Neural progenitor cell (in vitro differentiated cells): ENCODE results near the gene KCTD19. TPM values are rescaled to one million over a fixed set of nuclear protein-coding genes. Genes with fewer than 3 reads are reported as not detected.
A peak's percentile ranks its signal among the peaks of the same experiment; 100 is the strongest.

Source experiments
- DNase-seq: peaks from one replicate; pipeline ENCODE4 v3.0.0-alpha.2; 2016; ENCODE audit warnings: low spot score
- H2AFZ ChIP-seq: fragments of 200-600 bp; sonication (generic); replicated peaks from 2 replicates; pipeline ENCODE4 v1.6.1; 2016; ENCODE audit warnings: antibody characterized with exemption
- H3F3A ChIP-seq: fragments of 200-600 bp; sonication (generic); 2 replicates; pipeline ENCODE4 v1.6.1; 2016; ENCODE audit warnings: antibody characterized with exemption, low read depth
- H3K27ac ChIP-seq: fragments of 200-600 bp; sonication (generic); 2 replicates; pipeline ENCODE4 v1.5.1; 2016; ENCODE audit warnings: mild to moderate bottlenecking
- H3K27me3 ChIP-seq: fragments of 200-600 bp; sonication (generic); 2 replicates; pipeline ENCODE4 v1.6.1; 2016; ENCODE audit warnings: mild to moderate bottlenecking, moderate library complexity
- H3K36me3 ChIP-seq: fragments of 200-600 bp; sonication (generic); 2 replicates; pipeline ENCODE4 v1.5.1; 2016
- H3K4me1 ChIP-seq: fragments of 200-600 bp; sonication (generic); 2 replicates; pipeline ENCODE4 v1.6.1; 2016; ENCODE audit warnings: mixed run types
- H3K4me2 ChIP-seq: fragments of 200-600 bp; sonication (generic); 2 replicates; pipeline ENCODE4 v1.6.1; 2016
- H3K4me3 ChIP-seq: fragments of 200-600 bp; sonication (generic); 2 replicates; pipeline ENCODE4 v1.5.1; 2016
- H3K79me2 ChIP-seq: fragments of 200-600 bp; sonication (generic); 2 replicates; pipeline ENCODE4 v1.6.1; 2016; ENCODE audit warnings: low read depth
- H3K9ac ChIP-seq: fragments of 200-600 bp; sonication (generic); 2 replicates; pipeline ENCODE4 v1.6.1; 2016
- H3K9me3 ChIP-seq: fragments of 200-600 bp; sonication (generic); 2 replicates; pipeline ENCODE4 v1.5.1; 2016; ENCODE audit warnings: low read depth
- H4K20me1 ChIP-seq: fragments of 200-600 bp; sonication (generic); 2 replicates; pipeline ENCODE4 v1.6.1; 2016; ENCODE audit warnings: low read depth
- H3K27ac Mint-ChIP-seq: 3 replicates; pipeline ENCODE4 v1.8.0; 2021; ENCODE audit warnings: mixed read lengths
- H3K27me3 Mint-ChIP-seq: 2 replicates; pipeline ENCODE4 v1.8.0; 2022; ENCODE audit warnings: low read depth, mild to moderate bottlenecking, inconsistent platforms, moderate library complexity, mixed read lengths; ENCODE audit not compliant: insufficient read depth
- H3K36me3 Mint-ChIP-seq: 3 replicates; pipeline ENCODE4 v1.8.0; 2021; ENCODE audit warnings: mixed read lengths
- H3K4me1 Mint-ChIP-seq: 3 replicates; pipeline ENCODE4 v1.8.0; 2021; ENCODE audit warnings: mixed read lengths
- H3K4me3 Mint-ChIP-seq: 3 replicates; pipeline ENCODE4 v1.8.0; 2021; ENCODE audit warnings: mild to moderate bottlenecking, moderate library complexity, mixed read lengths
- H3K9me3 Mint-ChIP-seq: 3 replicates; pipeline ENCODE4 v1.8.0; 2020; ENCODE audit warnings: mixed read lengths
- CTCF ChIP-seq: fragments of 200-600 bp; sonication (generic); IDR thresholded peaks from 2 replicates; pipeline ENCODE4 v1.5.1; 2017; ENCODE audit warnings: antibody characterized with exemption, mild to moderate bottlenecking
- EZH2 ChIP-seq: fragments of 200-600 bp; sonication (generic); IDR thresholded peaks from 2 replicates; pipeline ENCODE4 v1.6.1; 2017; ENCODE audit warnings: antibody characterized with exemption, mild to moderate bottlenecking, moderate library complexity
- EZH2phosphoT487 ChIP-seq: fragments of 200-600 bp; sonication (generic); IDR thresholded peaks from 2 replicates; pipeline ENCODE4 v1.6.1; 2017; ENCODE audit warnings: antibody characterized with exemption
- total RNA-seq: library from RNA; depleted of rRNA; stranded (reverse); fragments of >200 nt; gene quantifications from 2 replicates; pipeline ENCODE4 v1.2.3, GENCODE V29; 2015; ENCODE audit warnings: low replicate concordance

KCTD19 gene
- total RNA-seq, 1 donor from 2014 or later, result 1.1 TPM

GRCh38 chr16:67296420-67296819 lies 30.1 kb downstream of the KCTD19 start:
- Mint-ChIP-seq H3K9me3 (peaks cover 2% of the 10 kb centered on the region), H3K4me3 (no peak overlapping the region), H3K4me1 (peaks cover 4% of the 10 kb centered on the region), H3K27ac (no peak overlapping the region), H3K27me3 (peaks cover 9% of the 10 kb centered on the region), H3K36me3 (no peaks in the 10 kb centered on the region)
- no peak overlapping the region for H3K27ac ChIP-seq
- no peak for DNase-seq
- no peaks in the 10 kb centered on the region for H3K36me3 ChIP-seq
- H3K9ac ChIP-seq, result no peak overlapping the region
- no peak for TF ChIP-seq CTCF
- TF ChIP-seq EZH2phosphoT487, result no peak
- no peak for TF ChIP-seq EZH2
- no peak overlapping the region for H3K4me3 ChIP-seq
- no peaks in the 10 kb centered on the region for H3K4me1 ChIP-seq
- H3F3A ChIP-seq, result no peaks in the 10 kb centered on the region
- no peak overlapping the region for H2AFZ ChIP-seq
- peaks cover 6% of the 10 kb centered on the region for H3K27me3 ChIP-seq
- H4K20me1 ChIP-seq, result no peaks in the 10 kb centered on the region
- no peaks in the 10 kb centered on the region for H3K79me2 ChIP-seq
- no peak overlapping the region for H3K4me2 ChIP-seq
- no peaks in the 10 kb centered on the region for H3K9me3 ChIP-seq

DNA sequence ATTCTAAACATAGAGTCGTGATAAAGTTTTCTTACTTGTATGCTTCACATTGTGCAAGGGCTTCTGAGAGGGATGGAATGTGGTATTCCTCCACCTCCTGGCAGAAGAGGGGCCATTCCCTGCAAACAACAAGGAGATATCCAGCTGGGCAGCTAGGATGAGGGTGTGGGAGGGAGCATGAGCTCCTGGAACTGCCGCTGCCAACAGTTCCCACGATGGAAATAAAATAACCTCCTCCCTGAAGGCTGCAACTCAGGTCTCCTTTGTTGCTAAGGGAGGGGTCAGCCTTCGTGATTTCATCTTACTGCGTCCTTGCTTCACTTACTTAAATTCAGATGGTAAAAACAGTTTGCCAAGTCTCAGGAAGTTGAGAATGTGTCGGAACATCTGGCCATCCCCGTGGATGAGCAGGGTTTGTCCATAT lies 31.6 kb downstream of the KCTD19 start:
- H3K9ac ChIP-seq, result no peak overlapping the region
- Mint-ChIP-seq H3K4me1 (peaks cover 4% of the 10 kb centered on the region), H3K27me3 (peaks cover 9% of the 10 kb centered on the region), H3K4me3 (no peak overlapping the region), H3K36me3 (no peaks in the 10 kb centered on the region), H3K27ac (peak overlapping the region; percentile 66), H3K9me3 (peaks cover 2% of the 10 kb centered on the region)
- H3K79me2 ChIP-seq, result no peaks in the 10 kb centered on the region
- no peak overlapping the region for H2AFZ ChIP-seq
- H3F3A ChIP-seq, result no peaks in the 10 kb centered on the region
- no peak for TF ChIP-seq CTCF
- no peak for TF ChIP-seq EZH2
- no peak for TF ChIP-seq EZH2phosphoT487
- no peak for DNase-seq
- H4K20me1 ChIP-seq, result no peaks in the 10 kb centered on the region
- H3K27me3 ChIP-seq, result peaks cover 6% of the 10 kb centered on the region
- no peaks in the 10 kb centered on the region for H3K36me3 ChIP-seq
- H3K4me1 ChIP-seq, result no peaks in the 10 kb centered on the region
- H3K4me2 ChIP-seq, result no peak overlapping the region
- no peak overlapping the region for H3K27ac ChIP-seq
- no peaks in the 10 kb centered on the region for H3K9me3 ChIP-seq
- no peak overlapping the region for H3K4me3 ChIP-seq

DNA sequence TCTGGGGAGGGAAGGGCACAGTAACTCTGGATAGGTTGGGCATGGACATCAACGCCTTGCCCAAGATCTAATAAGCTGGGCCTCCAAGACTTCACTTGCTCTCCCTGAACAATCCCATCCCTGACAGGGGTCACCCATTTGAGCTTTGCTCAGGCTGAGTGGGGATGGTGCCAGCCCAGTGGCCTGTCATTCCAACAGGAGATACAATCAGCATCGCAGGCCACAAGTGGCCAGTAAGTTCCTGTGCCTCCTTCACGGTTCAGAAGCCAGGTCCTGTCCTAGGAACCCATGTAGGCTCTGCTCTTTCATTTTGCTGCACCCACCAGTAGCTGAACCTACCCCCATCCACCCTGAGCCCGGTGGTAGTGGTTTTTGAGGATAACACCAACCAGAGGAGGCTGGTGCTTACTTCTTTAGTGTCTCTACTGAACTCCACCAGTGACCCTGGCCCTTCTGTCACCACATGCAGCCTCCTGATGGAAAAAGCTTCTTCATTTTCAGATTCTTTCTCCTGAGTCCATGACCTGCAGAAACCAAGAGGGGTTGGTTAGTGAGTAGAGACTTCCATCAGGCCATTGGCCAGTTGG lies 32.3 kb downstream of the KCTD19 start:
- Mint-ChIP-seq H3K27me3 (peaks cover 9% of the 10 kb centered on the region), H3K27ac (no peak overlapping the region), H3K36me3 (no peaks in the 10 kb centered on the region), H3K4me3 (no peak overlapping the region), H3K9me3 (peaks cover 2% of the 10 kb centered on the region), H3K4me1 (peaks cover 4% of the 10 kb centered on the region)
- TF ChIP-seq CTCF (no peak), EZH2 (no peak), EZH2phosphoT487 (no peak)
- no peaks in the 10 kb centered on the region for H3K36me3 ChIP-seq
- no peaks in the 10 kb centered on the region for H4K20me1 ChIP-seq
- H3K4me1 ChIP-seq, result no peaks in the 10 kb centered on the region
- no peak overlapping the region for H3K4me2 ChIP-seq
- H2AFZ ChIP-seq, result no peak overlapping the region
- H3K27me3 ChIP-seq, result peaks cover 6% of the 10 kb centered on the region
- no peak for DNase-seq
- no peaks in the 10 kb centered on the region for H3K9me3 ChIP-seq
- no peak overlapping the region for H3K9ac ChIP-seq
- no peaks in the 10 kb centered on the region for H3F3A ChIP-seq
- no peak overlapping the region for H3K27ac ChIP-seq
- H3K79me2 ChIP-seq, result no peaks in the 10 kb centered on the region
- no peak overlapping the region for H3K4me3 ChIP-seq
